HG03066 (cell line): Measurements from ENCODE around the gene AFF1.
"Not testable (repeated sequence)": the region's sequence is repeated elsewhere in the genome, so short reads cannot be mapped to it uniquely, and the experiment has no call there.

Source experiments
- ATAC-seq: cut with Tn5 transposase; IDR thresholded peaks from one replicate; pipeline ENCODE4 v1.9.1; 2021; ENCODE audit warnings: low read depth; ENCODE audit not compliant: unreplicated experiment

AFF1 gene

DNA sequence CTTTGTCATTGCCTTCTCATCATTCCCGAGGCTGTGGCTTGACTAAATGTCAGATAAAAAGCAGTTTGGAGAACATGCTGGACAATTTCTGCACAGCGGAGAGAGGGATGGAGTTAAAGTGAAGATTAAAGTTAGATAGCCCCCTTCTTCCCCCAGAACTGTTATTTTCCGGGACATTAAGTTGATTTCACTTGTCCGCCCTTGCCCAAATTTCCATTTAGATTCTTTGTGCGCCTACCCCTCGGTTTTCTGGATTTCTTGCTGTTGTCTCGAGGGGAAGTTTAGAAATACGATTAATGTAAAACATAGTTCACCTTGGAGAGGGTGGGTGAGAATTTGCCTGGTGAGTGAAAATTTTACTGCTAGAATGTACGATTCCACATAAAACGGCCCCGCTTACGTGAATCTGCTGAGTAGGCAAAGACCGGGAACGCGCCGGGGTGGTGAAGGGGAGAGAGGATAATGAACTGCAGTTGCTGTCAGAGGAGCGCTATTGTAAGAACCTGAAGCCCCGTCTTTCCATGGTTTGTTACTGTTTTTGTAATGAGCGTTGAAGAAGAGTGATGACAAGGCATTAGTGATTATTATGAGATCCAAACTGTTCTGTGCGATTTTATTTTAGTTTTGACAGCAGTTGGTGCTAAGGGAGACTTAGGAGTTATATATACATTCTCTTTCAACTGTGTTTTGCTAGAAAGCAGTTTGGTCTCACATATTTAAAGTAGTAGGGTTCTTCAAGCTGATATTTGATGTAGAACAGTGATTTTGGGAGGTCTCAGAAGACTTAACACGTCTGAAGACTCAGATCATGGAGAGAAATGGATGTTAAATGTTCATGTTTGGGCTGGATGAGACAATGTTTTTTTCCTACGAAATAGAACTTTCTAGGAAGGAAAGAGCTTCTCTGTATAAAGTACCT, 73.0 kb downstream of the AFF1 start:
- ATAC-seq: no peak

DNA sequence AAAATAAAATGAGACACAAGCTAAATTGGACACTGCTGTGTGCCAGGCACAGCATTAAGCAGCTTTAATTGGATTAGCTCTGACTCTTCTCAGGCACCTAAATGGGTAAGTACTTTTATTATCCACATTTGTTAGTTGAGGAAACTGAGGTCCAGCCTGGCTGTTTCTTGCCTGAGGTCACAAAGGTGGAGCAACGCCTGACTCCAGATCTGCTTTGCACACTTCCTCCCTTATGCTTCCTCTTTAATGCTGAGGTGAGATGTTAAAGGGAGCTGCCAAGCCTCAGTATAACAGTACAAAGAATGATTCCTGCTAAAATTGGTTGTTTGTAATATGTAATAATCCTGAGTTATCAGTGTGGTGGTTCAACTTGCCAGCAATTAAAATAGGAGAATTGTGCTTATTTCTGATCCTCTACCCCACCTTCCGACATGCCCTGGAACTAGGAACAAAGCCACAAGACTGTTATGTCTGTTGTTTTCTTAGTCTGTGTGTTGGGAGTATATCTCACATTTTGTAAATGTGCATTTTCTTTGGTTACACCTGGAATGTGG, 74.4 kb downstream of the AFF1 start:
- no peak for ATAC-seq

DNA sequence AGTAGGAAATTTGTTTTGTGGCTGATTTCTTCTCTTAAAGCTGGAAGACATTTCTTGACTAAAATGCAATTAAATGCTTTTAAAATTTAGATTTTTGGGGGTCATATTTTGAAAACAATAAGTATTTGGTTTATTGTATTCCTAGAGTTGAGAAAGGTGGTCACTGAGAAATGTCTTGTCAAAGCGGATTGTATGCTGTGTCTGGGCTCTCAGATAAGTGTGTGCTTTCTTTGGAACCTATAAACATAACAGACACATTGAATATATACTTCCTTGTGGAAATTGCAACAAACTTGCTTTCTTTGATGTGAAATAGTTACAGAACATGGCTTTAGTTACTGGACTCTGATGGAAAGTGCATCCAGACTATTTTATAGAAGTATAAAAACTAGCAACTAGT, 75.4 kb downstream of the AFF1 start:
- ATAC-seq: no peak

DNA sequence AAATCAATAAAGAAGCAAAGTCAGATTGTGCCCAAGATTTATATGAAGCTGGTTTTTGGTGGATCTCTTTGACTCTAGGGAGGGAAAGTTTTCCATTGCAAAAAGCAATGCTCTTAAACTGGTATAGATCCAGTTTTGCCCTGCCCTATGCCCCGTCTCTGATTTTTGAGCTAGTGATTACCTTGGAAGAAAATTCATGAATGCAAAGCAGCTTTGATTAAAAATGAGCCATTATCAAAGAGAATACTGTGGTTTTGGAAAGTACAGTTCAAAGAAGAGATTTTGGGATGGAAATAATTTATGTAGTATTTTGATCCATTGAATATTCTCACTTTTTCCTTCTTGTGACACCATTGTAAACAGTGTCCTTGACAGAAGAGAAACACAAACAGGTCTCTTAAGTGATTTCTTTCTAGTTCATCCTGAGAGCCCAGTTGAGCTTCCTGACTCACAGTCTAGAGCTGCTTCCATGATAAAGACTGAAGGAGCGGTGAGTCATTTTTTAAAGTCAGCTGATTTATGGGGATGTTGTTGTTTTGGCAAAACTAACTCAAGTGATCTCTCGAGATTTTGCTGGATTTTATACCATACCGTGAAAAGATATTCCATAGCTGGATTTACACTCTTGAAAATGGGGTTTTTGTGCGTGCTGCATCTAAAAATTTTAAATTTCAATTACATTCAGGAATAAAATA, 76.7 kb downstream of the AFF1 start:
- no peak for ATAC-seq

DNA sequence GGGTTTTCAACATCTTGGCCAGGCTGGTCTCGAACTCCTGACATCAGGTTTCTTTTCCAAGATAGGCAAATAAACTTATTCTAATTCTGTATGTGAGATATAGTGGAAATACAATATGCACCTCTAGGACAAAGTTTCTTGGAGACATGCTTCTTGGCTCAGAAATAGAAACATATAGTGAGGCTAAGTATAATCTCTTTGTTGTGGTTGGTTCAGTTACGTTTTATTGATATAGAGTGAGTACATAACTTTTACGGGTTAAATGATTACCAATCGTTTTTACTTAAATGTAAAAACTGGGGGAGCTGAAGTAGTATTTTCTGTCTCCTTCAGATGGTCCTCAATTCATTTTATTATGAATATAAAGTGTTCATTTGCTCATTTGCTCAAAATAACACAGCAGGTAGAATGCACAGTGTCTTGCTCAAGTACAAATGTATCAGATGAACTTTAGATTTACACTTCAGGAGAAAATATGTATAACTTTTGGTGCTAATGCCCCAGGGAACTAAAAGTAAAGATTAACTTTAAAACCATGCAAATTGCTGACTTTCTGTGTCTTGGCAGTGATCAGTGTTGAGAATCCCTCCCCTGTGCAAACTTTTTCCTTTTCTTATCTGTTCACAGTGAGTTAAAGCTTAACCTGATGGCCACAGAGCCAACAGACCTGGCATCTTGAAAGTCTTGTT, 77.6 kb downstream of the AFF1 start:
- peak; percentile 70 for ATAC-seq

DNA sequence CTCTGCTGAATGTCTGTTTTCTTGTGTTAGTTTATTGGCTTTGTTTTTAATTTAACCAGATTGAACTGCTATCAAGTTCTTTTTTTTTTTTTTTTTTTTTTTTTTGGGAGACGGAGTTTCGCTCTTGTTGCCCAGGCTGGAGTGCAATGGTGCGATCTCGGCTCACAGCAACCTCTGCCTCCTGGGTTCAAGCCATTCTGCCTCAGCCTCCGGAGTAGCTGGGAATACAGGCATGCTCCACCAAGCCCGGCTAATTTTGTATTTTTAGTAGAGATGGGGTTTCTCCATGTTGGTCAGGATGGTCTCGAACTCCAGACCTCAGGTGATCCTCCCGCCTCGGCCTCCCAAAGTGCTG, 78.1 kb downstream of the AFF1 start:
- ATAC-seq: not testable (repeated sequence)

DNA sequence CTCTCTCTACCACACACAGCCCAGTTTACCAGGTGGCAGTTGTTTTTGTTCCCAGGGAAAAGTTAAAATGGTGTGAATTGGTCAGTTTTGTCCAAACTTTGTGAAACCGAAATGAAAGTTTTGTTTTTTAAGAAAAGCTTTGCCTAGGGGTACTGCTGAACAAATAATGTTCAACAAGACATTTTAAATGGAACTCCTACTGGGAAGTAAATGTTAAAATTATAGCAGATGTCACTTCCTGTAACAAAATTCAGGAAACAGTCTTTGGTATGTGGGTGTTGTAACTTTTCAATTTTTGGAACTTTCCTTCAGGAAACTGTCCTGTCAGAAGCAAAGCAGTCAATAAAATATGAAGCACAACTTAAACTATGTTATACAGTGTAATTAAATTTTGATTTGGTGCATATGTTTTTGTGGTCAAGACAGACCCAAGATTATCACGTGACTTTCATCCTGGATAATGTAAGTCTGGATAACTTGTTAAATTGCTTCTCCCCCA, 79.5 kb downstream of the AFF1 start:
- ATAC-seq: no peak

DNA sequence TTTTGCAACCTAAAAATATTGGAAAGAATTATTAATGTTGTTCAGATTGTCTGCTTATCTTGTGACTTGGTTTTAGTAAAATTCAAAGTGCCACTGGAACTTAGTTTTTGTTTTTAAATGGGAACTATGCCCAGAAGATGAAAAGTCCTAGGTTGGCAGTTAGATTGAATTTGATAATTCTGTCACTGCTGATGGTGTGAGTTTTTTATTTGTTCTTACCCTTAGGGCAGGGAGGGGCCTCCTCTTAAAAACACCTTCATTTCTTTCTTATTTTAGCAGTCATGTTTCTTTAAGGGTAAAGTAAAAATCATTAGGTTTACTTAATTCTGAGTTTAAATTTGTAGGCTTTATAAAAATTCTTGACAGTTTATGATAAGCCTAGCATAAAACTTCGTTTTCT, 80.6 kb downstream of the AFF1 start:
- ATAC-seq: no peak

DNA sequence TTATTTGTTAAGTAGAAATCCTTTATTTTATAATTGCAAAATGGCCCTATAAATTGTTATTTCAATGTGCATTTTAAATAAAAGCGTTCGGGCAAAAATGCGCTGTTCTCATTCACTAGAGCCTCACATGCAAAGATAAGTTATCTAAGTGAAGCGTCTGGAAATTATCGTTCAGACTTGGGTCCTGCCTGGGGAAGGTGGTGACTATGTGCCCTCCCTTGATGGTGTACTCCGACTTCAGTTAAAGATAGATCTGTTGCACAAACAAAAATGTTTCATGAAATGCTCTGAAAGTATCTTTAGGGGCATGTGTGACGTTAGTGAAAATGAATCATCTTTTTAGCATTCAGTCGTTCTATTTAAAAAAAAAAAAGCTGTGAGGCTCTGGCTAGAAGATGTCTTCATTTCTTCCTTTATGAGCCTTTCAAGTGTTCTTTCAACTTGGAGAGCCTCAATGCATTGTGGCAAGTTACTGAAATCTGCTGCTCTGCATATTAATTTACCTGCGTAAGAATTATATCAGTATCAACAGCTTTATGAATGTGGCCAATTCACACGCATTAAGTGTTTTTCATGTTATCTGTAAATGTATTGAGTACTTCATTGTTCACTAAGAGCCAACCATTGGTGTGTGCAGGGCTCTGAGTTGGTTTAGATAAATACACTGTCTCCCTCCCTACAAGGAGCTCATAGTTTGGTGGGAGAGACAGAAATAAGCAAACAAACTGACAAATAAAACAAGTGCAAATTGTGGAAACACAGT, 83.0 kb downstream of the AFF1 start:
- ATAC-seq: no peak

DNA sequence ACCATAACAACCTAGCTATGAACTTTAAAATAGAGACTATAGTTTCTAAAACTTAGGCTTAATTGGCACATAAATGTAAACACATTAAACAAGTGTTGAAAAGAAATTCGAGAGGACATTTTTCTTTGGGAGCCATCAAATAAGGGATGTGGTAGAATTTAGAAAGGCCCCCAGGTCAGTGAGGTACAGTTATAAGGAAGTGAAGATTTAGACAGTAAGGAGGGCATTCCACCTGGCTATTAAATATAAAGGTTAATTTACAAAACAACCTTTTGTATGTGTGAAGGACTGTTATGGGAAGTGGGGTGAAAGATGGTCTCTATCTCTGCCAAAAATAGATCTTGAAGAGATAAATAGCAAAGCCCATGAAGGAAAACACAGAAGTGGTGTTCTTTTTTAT, 83.9 kb downstream of the AFF1 start:
- ATAC-seq: no peak

DNA sequence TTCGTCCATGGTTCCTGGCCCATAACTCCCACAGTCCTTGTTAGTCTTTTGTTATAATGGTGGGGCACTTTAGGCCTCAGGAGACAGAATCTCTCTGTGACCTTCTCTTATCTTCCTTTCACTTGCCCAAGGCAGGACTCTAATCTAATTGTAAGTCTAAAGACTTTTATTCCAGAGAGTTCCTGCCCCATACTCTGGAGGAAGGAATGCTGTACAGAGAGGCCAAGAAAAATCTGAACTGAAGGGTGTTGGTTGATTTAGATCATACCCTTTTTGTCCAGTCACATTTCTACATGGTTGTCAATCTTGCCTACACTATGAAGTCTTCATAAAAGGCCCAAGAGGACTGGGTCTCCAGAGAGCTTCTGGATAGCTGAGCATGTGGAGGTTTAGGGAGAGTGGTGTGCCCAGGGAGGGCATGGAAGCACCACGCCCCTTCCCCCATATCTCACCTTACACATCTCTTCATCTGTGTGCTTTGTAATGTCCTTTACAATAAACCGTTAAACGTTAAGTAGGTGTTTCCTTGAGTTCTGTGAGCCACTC, 84.5 kb downstream of the AFF1 start:
- ATAC-seq: no peak

DNA sequence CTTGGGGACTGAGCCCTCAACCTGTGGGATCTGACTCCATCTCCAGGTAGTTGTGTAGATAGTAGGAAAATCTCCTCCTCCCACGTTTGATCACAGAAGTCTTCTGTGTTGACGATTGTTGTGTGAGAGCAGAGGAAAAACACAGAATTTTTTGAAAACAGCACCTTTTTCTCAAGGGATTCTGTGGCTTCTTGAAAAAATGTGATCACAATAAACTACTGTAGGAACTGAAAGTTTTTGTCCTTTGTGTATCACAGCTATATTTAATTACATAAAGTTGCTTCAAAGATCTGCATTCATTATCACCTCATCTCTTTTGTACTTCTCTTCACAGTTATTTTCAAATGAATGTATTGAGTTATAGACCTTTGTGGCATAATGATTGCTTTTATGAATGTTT, 85.1 kb downstream of the AFF1 start:
- no peak for ATAC-seq

DNA sequence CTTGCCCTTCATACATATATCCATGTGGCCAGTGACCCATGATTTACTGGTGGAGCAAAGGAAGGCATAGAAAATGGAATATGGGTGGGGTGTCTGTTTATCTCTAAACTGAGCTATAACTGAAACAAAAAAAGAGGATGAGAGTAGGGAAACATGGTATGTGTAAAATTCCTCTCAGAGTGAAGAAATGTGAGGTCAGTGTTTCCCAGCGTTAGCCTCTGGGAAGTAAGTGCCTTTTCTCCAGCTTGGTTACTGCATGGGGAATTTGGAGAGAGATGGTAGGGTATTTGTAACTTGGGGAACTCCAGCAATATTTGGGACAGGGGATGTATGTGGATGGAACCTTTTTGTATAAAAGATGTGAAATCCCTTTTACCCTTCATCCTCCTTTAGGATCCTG, 89.4 kb downstream of the AFF1 start:
- no peak for ATAC-seq

DNA sequence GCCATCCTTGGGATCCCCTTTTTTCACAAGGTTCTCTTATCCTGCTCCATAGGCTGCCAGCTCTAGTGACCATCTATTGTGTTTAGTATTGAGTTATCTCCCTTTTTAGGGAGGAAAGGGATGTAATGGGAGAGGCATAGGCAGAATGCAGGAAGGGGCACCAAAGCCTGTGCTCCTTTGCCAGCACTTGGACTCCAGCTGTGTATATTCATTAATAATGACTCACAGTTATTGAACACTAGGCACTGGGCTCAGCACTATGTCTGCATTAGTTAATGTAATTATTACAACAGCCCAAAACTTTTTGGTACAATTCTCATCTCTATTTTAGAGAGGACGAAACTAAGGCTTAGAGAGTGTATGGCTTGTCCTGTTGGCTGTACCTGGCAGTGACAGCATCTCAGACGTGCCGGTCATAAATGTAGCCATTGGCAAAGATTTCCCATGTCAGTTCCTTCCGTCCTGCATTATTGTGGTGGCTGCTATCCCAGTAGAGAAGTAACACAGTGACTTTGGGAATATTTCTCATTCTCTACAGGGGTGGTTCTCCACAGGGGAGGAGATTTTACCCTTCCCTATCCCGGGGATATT, 90.3 kb downstream of the AFF1 start:
- no peak for ATAC-seq

DNA sequence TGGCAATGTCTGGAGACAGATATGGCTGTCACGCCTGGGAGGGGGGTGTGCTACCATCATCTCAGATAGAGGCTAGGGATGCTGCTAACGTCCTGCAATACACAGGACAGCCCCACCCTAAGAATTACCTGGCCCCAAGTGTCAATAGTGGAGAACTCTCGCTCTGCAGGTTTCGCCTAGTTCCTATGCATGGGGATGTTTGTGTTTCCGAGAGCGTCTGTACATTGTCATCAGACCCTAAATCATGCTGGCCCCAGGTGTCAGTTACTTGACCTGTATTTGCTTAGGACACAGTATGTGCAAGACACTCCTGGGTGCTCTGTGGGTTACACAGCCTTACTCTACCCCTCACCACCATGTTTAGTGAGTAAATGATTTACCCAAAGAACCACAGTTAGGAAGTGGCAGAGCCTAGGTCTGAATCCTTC, 90.8 kb downstream of the AFF1 start:
- peak; percentile 72 for ATAC-seq

DNA sequence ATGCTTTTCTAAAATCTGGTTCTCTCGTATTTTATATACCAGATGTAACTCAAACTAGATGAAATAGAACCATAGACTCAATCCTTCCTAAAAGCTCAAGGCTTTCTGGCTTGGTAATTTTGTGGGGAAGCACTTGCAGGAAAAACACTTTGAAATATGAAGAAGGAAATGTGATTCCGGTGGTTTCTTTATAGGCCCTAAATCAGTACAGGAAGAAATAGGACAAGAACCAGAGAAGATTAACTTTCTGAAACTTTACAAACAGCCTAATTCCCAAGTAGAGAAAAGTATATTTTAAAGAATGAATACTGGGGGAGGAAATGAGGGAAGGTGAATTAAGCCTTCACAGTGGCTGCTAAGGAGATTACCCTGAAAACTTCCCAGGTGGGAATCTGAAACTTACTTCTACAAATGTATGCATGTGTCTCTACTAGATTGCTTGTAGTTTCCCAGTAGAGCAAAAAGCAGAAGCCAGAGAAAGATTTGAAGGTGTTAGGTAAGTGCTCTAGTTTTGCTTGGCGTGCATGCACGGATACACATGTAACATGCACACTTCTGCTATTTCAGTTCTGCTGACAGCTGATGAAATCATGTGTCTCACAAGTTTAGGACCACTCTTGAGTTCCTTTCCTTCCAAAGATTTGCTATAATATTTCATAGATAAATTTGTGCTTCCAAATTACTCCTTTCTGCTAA, 92.1 kb downstream of the AFF1 start:
- ATAC-seq: peak; percentile 80

DNA sequence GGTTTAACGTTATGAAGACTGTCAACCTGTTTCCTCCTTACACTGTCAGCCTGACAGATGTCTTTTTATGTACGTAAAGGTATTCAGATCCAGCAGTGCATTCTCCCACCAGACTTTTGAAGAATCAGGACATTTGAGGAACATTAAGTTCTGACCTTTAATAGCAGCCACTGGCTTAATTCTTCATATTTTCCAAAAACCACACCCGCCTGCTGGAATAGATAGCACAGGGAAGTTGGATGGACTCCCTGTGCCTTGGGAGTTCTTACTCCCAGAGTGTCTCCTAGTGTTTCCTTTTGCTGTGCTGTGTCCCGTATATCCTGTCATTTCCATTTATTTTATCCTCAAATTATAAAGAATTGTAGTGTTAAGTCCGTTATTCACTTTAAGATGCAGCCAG, 94.5 kb downstream of the AFF1 start:
- no peak for ATAC-seq

DNA sequence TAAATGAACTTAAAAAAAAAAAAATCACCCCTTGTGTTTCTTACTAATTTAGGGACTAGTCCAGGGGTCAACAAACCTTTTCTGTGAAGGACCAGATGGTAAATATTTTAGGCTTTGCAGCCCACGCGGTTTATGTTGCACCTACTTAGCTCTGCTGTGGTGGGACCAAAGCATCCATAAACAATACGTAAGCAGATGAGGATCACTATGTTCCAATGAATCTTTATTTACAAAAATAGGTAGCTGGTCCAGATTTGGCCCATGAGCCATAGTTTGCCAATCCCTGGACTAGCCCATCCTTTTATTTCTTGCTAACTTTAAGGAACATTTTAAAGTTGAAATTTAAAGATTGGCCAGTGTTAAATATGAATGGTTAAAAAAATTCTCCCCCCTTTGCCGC, 95.3 kb downstream of the AFF1 start:
- ATAC-seq: no peak
